ENCODE measurements around the gene ACIN1. TPM values are rescaled to one million over a fixed set of nuclear protein-coding genes. Genes with fewer than 3 reads are reported as not detected.

Gene ACIN1, protein sequence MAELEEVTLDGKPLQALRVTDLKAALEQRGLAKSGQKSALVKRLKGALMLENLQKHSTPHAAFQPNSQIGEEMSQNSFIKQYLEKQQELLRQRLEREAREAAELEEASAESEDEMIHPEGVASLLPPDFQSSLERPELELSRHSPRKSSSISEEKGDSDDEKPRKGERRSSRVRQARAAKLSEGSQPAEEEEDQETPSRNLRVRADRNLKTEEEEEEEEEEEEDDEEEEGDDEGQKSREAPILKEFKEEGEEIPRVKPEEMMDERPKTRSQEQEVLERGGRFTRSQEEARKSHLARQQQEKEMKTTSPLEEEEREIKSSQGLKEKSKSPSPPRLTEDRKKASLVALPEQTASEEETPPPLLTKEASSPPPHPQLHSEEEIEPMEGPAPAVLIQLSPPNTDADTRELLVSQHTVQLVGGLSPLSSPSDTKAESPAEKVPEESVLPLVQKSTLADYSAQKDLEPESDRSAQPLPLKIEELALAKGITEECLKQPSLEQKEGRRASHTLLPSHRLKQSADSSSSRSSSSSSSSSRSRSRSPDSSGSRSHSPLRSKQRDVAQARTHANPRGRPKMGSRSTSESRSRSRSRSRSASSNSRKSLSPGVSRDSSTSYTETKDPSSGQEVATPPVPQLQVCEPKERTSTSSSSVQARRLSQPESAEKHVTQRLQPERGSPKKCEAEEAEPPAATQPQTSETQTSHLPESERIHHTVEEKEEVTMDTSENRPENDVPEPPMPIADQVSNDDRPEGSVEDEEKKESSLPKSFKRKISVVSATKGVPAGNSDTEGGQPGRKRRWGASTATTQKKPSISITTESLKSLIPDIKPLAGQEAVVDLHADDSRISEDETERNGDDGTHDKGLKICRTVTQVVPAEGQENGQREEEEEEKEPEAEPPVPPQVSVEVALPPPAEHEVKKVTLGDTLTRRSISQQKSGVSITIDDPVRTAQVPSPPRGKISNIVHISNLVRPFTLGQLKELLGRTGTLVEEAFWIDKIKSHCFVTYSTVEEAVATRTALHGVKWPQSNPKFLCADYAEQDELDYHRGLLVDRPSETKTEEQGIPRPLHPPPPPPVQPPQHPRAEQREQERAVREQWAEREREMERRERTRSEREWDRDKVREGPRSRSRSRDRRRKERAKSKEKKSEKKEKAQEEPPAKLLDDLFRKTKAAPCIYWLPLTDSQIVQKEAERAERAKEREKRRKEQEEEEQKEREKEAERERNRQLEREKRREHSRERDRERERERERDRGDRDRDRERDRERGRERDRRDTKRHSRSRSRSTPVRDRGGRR
- total RNA-seq (100 to 1,000 TPM; 282 to 288 TPM), total RNA-seq (159 to 432 (median 296) reads per million in 172 experiments)
- polyA plus RNA-seq (2013, experiment 1 of 2) = 137 TPM
- 194 TPM for polyA plus RNA-seq (2013, experiment 2 of 2)

DNA sequence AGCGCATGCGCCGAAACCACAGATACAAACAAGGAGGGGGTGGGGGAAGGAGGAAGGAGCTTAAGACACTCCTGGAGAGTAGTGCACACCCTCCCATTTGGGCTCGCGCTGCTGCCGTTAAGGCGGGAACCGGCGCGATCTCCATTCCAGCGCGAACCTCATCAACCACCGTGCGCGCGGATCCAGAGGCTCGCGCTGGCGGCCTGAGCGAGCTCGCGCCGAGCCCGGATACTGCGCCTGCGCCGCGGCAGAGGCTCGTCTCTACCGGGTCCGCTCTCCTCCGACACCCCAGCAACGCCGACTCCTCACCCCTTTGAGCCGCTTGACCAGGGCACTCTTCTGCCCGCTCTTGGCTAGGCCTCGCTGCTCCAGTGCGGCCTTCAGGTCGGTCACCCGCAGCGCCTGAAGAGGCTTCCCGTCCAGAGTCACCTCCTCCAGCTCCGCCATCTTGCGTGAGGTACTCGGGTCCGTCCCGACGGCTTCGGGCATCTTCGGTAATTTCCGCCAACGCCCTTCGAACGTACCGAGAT, at the start of gene ACIN1:
Gene ACIN1, minus strand, starts transcription at position 471 of the 530 bp plus-strand sequence. Its CDS starts 24 bp downstream, at position 447.
- intact Hi-C loops (cut with DNase I, micrococcal nuclease) = loop anchor here (1.0 to 10.0 kb wide), 7 partner anchors 24 to 470 kb away; partner anchors contain the start of genes HOMEZ (in 2 of the 2), AP1G2 (in 1 of the 2), OXA1L (in 1 of the 2) and PABPN1 (in 1 of the 2)
- ATAC-seq (ENCODE audit: poor library complexity) (peak; percentile 27), DNase-seq (peak; percentile 49 to 99 (median 70))
- Mint-ChIP-seq H3K9me3 (no peaks in the 10 kb centered on the region), H3K4me3 (no peak within 1 kb of the TSS), H3K36me3 (ENCODE audit: low read depth) (peaks cover 52% of the 10 kb centered on the region), H3K4me1 (ENCODE audit: low read depth) (peaks cover 47% of the 10 kb centered on the region), H3K27me3 (no peaks in the 10 kb centered on the region), H3K27ac (no peak within 1 kb of the TSS)
- POLR2A ChIA-PET = interaction anchor here (0.6 to 5.0 kb wide), 56 partner anchors 9 to 1789 kb away, joined by 3 to 135 read pairs (median 4); partner anchors contain the start of genes AJUBA, CDH24, CEBPE and CHD8
- peaks cover 54% of the 10 kb centered on the region for H3K36me3 ChIP-seq (ENCODE audit: insufficient read depth, low read length)
- peaks cover 29% of the 10 kb centered on the region for H3K4me1 ChIP-seq (ENCODE audit: insufficient read depth, low read length)
- TF ChIP-seq, protein P1, sequence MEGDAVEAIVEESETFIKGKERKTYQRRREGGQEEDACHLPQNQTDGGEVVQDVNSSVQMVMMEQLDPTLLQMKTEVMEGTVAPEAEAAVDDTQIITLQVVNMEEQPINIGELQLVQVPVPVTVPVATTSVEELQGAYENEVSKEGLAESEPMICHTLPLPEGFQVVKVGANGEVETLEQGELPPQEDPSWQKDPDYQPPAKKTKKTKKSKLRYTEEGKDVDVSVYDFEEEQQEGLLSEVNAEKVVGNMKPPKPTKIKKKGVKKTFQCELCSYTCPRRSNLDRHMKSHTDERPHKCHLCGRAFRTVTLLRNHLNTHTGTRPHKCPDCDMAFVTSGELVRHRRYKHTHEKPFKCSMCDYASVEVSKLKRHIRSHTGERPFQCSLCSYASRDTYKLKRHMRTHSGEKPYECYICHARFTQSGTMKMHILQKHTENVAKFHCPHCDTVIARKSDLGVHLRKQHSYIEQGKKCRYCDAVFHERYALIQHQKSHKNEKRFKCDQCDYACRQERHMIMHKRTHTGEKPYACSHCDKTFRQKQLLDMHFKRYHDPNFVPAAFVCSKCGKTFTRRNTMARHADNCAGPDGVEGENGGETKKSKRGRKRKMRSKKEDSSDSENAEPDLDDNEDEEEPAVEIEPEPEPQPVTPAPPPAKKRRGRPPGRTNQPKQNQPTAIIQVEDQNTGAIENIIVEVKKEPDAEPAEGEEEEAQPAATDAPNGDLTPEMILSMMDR (IDR thresholded peaks at IDR 0.05) = no peak
- CTCF ChIA-PET = interaction anchor here (0.6 to 4.4 kb wide), 17 partner anchors 14 to 1120 kb away, joined by 3 to 32 read pairs (median 5); partner anchors contain the start of genes AJUBA, CDH24 and PRMT5
- peak within 1 kb of the TSS; percentile 81 for H3K4me3 ChIP-seq (ENCODE audit: low read length)
- H3K9me3 ChIP-seq (ENCODE audit: control insufficient read depth in 1 of 2, insufficient read depth in 1 of 2, low read length in 2 of 2) = no peaks in the 10 kb centered on the region
- H3K27me3 ChIP-seq (ENCODE audit: control insufficient read depth in 1 of 2, insufficient read depth in 2 of 2, low read length in 2 of 2) = no peaks in the 10 kb centered on the region
- H3K27ac ChIP-seq (ENCODE audit: low read depth in 1 of 2, low read length in 2 of 2) = peak within 1 kb of the TSS; percentile 96 to 97

DNA sequence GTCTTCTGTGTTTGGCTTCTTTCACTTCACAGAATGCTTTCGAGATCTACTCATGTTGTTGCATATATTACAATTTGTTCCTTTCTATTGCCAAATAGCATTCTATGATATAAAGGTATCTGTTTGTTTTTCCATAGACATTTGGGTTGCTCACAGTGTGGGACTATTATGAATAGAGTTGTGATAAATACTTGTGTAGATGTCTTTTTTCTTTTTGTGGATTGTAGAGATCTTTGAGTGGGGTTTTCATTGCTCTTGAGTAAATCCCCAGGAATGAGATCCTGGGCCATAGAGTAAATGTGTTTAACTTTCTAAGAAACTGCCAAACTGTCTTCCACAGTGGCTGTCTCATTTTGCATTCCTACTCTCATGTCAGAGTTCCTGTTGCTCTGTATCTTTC, 49.0 kb upstream of the ACIN1 start:
- intact Hi-C loops (cut with DNase I, micrococcal nuclease) = no loop called here
- H3K27me3 ChIP-seq (ENCODE audit: control insufficient read depth in 1 of 2, insufficient read depth in 2 of 2, low read length in 2 of 2) = no peaks in the 10 kb centered on the region
- TF ChIP-seq, protein P1 (IDR thresholded peaks at IDR 0.05) = no peak
- ATAC-seq (ENCODE audit: poor library complexity) (no peak), DNase-seq (no peak)
- Mint-ChIP-seq H3K27me3 (peaks cover 14% of the 10 kb centered on the region), H3K4me3 (no peak overlapping the region), H3K36me3 (ENCODE audit: low read depth) (no peaks in the 10 kb centered on the region), H3K27ac (no peak overlapping the region), H3K9me3 (no peaks in the 10 kb centered on the region), H3K4me1 (ENCODE audit: low read depth) (no peaks in the 10 kb centered on the region)
- no peak overlapping the region for H3K27ac ChIP-seq (ENCODE audit: low read depth in 1 of 2, low read length in 2 of 2)
- no peaks in the 10 kb centered on the region for H3K36me3 ChIP-seq (ENCODE audit: insufficient read depth, low read length)
- ChIA-PET POLR2A (no interaction called here), CTCF (no interaction called here)
- no peaks in the 10 kb centered on the region for H3K4me1 ChIP-seq (ENCODE audit: insufficient read depth, low read length)
- H3K4me3 ChIP-seq (ENCODE audit: low read length) = no peak overlapping the region
- no peaks in the 10 kb centered on the region for H3K9me3 ChIP-seq (ENCODE audit: control insufficient read depth in 1 of 2, insufficient read depth in 1 of 2, low read length in 2 of 2)
